ENCODE results near the gene RALGAPA2.

The RALGAPA2 gene

DNA sequence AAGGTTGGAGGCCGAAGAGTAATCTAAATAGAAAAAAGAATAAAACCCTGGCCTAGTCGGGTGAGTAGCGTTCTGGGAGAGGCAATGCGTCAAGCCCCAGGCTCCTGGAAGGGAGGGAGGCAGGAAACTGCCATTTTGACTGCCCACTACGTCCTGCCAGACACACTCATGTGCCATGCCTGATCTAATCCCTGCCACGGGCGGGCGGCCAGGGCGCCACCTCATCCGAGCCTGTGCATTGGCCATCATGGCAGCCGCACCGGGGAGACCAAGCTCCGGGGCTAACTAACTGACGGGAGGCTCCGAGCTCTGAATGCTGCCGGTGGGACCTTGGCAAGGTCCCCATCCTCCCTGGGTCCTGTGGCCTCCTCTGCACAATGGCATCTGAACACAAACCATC is 275.8 kb downstream of the RALGAPA2 start:
- no peak for DNase-seq (ENCODE audit: low spot score)

DNA sequence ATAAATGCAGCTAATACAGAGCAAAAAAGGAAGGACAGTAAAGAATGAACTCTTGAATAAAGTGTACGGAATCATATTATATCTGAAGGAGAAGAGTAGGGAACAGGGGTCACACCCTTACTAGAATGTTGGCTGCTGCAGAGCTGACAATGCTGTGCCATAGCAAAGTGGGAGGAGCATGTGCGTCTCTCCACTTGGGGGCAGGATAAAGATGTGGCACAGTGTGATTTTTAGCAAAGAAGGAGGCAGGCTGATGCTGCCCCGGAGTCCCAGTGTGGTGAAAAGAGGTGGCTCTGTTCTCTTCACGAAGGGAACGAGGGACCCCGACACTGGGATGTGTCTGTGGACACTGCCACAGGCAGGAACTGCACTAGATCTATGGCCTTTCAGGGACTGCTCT is 277.0 kb downstream of the RALGAPA2 start:
- peak; percentile 73 for DNase-seq (ENCODE audit: low spot score)

DNA sequence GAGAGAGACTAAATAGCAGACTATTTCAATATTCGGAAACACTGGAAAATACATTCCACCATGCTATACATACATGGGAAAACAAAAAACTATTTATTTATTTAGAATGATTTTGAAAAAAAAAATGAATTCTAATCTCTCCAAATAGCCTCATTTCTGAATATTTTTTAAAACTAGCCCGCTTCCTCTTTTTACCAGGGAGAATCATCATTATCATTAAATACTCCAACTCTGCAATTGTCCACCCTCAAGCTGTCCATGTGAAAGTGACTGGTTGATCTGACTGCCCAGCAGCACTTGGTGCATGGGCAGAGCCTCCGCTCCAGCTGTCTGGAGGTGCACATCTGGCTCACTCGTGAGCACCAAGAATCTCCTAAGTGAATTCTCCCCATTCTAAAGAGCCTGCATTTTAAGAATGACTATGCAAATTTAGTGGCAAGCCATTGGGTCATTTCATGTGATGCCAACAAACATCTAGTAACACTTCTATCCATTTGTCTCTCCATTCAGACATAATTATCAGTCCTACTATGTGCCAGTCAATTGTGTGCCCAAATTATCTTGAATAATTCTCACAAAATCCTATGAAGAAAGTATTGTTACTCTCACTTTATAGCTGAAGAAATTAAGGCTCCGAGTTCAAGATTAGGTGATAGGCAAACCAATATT is 279.7 kb downstream of the RALGAPA2 start:
- no peak for DNase-seq (ENCODE audit: low spot score)

DNA sequence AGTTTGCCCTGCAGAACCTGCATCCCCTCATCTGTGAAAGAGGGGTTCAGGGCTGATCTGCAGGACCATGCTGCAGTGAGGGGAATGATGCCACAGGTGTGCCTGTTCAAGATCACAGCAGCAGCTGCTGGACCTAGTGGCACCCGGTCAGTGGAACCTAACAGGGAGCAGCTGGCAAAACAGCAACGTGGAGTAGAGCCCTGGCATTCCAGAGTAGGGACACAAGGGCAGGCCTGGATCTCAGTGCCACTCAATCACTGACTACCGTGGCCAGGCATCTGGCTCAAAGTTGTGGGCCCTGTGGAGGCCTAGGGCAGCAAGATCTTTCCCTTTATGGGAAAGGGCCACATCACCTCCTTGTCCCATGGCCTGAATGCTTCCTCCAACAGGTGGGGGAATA is 282.4 kb downstream of the RALGAPA2 start:
- no peak for DNase-seq (ENCODE audit: low spot score)

DNA sequence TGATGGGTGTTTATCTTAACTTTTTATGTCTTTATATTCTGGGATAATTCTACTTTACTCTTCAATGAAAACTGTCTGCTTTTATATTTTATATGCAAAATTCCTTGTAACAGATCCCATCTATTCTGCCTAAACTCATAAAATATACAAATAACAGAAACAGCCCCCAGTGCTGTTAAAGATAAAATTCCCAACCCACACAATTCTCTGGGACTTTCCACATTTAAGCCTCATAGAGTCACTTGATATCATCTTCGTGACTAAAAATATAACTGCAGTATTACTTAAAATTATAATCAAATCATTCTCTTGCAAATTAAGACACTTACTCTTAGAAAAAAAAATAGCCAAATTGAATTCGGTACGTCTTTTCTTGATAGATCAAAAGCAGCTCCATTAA is 284.4 kb downstream of the RALGAPA2 start:
- DNase-seq (ENCODE audit: low spot score) = no peak

DNA sequence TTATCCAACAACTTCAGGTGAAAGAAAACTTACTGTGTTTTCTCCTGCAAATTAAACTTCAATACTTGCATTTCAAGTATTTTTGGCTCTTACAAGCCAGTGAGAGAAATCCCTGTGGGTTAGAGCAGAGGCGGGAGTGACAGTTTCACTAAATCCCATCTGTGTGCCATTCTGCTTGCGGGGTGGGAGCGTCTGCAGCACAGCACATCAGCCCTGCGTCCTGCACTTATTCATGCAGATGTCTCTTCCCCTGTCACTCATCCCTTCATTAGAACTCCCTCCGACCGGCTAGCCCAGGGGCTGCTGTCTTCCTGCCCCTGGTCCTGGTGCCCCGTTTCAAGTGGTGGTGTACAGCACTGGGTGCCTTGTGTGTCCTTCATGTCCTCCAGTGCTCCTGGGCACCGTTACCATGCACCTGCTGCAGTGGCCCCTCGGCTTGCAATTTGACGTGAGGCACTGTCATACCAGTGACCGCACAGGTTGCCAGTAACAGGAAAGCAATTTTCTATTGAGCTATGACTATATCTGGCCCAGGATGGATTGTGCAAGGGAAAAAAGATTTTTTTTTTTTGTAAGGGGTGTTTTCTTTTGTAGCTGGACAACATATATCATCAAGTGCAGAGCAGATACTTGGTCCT is 285.1 kb downstream of the RALGAPA2 start:
- DNase-seq (ENCODE audit: low spot score) = peak; percentile 41

DNA sequence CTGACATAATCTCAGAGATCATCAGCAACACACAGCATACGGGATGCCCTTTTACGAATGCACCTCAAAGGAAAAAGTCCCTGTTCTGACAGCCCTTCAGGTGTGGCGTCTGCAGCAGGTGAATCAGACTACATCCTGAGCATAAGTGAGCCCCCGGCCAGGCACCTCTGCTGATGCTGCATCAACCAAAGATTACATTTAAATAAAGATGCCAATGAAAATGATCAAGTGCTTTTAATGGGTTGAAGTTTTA is 285.9 kb downstream of the RALGAPA2 start:
- DNase-seq (ENCODE audit: low spot score) = no peak

DNA sequence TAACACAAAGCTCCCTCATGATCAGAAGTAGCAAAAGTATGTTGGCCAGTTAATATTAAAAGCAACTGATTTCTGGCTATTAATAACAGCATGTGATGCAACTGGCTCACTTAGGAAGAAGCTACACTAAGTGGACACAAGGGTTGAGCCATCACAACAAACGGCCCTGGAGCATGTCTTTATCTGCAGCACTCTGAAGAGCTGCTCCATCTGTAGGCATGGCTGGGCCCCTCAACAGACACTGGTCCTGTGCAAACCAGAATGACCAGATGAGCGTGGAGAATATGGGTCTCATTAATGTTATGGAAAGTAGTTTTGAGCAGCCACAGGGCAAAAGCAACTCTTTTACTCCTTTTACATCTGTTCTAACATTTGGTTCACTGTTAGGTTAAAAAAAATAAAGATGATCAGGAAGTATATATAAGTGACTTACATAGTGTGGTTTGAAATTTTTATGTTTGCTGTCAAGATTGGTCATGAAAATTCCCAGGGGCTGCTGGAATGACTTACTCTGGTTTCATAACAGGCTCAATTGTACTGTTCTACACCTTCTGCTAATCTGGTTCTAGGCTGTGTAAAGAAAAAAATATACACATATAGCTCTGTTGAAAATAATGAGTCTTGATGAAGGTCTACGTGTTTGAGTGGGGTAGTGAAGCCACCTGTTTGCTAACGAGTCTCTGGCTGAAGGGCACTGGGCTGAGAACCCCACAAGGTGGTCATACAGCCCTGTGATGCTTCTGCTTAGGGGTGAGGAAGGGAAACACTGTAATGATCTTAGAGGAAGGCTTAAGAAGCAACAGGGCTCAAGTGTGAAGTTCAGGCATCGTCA is 286.4 kb downstream of the RALGAPA2 start:
- DNase-seq (ENCODE audit: low spot score) = no peak

DNA sequence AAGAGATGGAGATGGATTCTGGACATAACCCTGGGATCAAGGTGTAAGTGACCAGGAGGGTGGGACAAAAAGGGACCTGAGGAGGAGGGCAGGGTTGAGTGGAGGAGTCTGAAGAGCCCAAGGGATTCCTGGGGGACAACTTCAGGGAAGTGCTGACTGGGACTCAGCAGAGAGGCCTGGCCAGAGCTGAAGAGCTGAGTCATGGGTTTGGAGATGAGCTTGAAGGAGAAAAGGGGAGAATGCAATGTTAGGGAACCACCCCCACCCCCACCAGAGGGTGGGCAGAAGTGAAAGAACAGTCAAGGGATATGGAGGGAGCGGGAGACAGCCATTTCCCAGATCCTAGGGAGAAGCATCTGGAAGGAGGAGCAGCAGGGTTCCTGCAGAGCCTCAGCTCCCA is 289.3 kb downstream of the RALGAPA2 start:
- DNase-seq (ENCODE audit: low spot score) = no peak

DNA sequence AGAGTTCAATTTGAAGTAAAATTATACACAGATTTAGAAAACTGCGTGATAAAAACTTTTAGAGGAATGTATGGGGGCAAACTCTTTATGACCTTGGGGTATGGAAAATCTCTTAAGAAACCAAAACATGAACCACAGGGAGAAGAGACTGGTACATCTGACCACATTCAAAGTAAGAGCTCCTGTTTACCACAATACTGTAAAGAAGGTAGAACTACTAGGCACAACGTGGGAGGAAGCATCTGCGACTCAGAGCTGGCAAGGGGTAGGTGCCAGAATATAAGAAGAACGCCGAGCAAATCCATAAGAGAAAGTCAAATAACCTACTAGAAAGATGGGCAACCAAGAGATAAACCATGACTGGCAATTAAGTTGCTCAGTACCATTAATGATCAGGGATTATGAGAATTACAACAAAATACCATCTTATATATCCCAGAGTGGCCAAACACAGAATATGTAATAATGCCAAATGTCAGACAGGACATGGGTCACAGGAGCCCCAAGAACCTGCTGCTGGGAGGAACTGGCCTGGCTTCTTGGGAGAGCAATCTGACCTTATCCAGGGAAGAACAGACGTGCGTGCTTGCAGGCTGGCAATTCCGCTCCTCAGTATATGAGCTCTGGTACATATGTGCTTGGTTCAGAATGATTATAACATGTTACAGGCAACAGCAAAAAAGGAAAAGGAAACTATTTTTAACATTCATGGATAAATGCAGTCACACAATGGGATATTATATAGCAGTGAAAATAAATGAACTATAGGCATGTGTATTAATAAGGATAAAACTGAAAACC is 294.4 kb downstream of the RALGAPA2 start:
- no peak for DNase-seq (ENCODE audit: low spot score)

DNA sequence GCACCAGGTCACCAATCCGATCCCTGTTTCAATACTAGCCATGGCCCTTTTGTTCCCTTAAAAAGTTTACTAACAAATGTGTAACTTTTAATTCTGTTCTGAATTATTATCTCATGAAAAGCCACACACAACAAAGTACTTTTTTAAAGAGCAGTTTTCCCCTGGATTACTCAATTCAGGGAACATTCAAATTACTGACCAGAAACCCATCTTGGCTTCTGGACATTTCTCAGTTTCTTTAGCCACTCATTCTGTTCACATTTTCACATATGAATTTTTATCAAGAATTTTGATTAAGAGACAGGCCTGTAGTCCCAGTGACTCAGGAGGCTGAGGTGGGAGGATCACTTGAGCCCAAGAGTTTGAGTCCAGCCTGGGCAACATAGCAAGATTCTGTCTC is 297.1 kb downstream of the RALGAPA2 start:
- DNase-seq (ENCODE audit: low spot score) = no peak

DNA sequence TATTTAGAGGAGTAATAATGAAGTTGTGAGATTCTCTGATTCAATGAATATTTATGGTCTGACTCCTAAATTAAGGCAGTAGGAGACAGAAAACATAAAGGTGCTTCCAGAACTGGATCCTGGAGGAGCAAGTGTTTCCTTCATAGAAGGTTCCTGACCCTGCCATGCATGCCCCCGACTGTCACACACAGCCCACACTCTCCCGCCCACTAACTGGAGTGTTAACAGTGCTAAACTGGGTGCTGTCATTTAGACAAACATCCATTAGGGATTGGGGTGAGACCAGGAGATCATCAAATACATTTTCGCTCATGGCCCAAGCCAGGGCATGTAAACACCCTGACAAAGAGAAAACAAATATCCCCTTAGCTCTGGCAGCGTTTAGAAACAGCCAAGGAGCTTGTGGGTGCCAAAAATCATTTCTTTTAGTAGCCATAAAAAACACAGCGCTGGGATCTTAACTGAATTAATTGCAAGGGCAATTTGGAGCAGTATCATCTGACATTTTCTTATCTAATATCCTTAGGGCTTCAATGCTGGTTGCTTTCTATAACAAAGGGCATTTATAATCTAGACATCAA is 297.7 kb downstream of the RALGAPA2 start:
- no peak for DNase-seq (ENCODE audit: low spot score)

DNA sequence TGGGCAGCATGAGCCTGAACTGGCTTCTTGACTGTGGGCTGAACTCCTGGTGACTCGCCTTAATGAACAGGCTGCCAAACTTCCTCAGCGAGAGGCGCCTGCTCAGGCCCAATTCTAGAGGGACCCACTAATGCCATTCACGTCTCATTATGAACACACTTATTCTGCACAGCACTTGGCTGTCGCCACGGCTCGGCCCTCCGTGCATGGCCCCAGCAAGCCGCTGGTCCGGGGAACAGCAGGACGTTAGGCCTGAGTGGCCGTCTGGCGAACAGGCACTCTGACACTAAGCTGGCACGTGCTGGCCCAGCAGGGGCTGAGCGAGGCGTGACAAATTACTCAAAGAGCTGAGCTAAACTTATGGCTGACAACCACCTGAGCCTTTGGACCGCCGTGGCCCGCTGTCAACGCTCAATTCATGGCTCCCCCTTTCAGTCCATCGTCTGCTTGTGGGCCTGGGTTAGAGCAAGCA is 298.6 kb downstream of the RALGAPA2 start:
- peak; percentile 38 for DNase-seq (ENCODE audit: low spot score)

DNA sequence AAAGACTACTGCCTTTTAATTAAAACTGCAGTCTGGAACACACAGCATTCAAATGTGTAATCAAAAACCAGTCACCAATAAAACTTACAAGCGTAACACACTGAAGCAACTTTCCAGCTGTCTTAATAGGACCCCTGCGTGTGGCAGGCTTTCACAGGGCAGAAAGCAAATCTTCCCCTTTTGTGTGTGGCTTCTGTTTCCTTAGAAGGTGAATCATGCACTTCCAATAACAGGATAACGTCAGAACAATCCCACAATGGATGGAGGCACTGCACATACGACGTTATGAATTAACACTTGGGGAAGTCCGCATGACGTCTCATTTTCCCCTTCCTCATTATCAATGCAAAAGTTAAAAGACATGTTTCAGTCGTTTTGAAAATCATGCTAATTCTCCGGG is 299.7 kb downstream of the RALGAPA2 start:
- DNase-seq (ENCODE audit: low spot score) = no peak

DNA sequence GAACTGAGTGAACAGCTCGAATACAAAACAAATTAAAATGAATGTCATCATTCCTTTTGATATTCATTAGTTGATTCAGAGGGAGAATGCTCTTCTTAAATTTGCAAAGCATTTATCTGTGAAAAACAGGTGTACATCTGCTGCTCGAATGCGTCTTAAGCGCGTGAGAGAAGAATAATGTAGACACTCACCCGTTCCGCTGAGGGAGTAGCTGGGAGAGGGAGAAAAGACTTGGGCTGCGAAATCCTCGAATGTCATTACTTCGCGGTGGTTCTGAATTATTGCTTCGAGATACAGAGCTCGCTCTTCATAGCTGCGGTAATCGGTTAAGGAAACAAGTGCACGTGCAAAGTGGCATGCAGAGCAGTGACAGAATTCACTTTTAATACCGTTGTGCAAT is 300.6 kb downstream of the RALGAPA2 start:
- no peak for DNase-seq (ENCODE audit: low spot score)

DNA sequence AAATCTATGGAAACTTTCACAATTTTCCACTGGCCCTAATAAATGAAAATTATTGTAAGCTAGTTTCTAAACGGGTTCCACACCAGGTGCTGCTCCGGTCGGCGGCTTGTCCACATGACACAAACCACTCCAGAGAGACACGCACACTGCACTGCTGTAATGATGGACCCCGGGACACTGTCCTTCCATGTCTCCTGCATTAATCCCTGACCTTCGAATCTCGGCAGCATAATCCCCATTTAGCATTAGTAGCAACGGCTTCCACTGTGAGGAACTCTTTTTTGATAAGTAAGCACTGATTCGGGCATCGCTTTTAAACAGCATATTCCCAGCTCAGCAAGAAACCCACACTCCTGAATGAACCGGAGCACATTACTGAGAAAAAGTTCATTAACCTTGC is 301.0 kb downstream of the RALGAPA2 start:
- no peak for DNase-seq (ENCODE audit: low spot score)

DNA sequence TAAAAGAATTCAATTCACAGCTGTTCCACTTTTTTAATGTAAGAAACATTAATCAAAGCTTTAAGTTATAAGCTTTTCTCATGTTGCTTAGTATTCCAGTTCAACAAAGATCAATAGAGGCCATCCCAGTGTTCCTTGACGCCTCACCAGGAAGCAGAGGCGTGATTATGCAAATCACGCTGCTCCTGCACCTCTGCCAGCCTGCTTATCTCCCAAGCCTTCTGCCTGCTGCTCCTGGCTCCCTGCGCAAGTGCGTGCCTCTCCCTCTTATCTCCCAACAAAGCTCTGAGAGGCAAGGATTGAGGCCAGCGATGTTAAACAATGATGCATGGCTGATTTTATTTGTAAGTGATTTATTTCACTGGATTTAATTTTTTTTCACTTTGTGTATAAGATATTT is 301.8 kb downstream of the RALGAPA2 start:
- DNase-seq (ENCODE audit: low spot score) = peak; percentile 75

DNA sequence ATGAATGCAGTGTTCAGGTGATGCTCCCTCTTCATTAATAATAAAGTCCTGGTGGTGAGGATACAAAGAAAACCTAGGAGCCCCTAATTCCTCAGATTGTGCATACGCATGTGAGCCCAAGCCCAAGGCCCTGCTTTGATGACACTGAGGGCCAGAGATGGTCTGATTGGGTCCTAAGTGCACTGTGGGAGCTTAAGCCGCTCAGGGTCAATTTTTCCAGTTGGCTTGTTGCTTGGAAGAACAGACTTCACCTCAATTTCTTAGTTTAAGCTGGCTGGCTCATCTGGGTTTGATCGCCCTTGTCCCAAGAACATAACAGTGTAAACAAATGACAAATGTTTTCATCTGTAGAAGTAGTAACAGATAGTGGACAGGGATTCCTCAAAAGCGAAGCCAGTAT is 303.1 kb downstream of the RALGAPA2 start:
- no peak for DNase-seq (ENCODE audit: low spot score)

DNA sequence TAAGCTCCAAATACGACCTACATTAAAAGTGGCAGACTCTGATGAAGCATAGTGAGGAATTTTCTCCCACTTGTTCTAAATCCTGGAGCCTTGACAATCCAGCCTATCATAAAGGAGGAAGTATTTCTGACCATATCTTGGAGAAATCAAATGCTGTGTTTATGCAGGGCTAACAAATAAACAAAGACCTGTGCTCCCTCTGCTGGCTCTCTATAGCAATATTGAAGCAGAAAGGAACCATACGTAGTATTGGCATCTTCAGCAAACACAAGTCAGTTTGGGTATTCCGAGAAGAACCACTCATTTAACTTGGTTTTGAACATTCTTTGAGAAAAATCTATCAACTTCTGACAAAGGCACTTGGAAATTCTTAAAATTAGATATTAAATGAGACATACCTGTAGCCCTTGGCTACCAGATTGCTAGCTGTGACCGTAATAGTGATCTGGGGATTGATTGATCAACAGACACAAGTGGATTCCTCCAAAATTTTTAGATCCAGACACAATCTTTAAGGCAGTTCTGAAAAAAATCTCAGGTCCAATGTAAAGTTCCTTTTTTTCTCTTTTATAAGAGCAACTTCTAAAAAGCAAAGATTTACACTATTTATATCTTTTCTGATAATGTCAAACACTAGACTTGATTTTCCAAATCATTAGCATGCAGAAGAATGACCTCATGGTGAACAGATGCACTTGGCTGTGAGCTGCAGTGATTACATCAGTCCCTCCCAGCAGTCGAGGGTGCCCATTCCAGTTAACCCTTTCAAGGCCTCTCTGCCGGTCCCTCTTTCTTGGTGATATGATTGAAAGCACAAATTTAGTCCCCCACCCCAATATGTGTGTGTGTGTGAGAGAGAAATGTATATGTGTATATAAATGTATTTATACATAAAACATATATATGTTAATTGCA is 304.3 kb downstream of the RALGAPA2 start:
- DNase-seq (ENCODE audit: low spot score) = peak; percentile 80

DNA sequence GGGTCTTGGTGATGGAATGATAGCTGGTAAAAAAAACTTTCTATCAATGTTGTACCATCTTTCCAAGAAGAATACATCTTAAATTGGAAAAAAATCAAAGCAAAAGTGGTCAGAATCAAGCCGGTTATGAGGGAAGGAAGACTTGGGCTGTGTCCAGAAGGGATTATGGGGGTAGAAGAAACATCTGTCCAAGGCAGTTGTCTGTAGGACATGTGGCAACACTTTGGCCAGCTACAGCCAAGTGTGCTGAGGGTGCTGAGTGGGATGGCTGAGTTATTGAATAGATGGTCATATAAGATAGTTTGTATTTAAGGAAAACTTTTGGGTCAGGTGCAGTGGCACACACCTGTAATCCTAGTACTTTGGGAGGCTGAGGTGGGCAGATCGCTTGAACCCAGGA is 306.1 kb downstream of the RALGAPA2 start:
- DNase-seq (ENCODE audit: low spot score) = no peak

DNA sequence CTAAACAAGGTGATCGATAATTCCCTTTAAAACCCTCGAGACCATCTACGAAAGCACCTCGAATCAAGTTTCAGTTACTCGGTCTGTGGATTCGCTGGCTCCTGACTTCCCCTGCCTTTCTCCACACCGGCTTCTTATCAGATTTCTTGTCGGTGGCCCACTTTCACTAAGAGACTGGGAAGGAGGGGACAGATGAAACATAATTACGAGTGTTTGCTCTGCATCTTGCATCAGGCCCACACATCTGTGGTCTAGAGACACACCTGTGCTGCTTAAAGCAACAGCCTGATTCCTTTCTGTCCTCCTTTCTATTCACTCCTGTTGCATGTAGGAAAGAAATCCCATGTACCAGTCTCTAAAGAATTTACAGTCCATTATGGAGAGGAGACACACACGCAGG is 306.8 kb downstream of the RALGAPA2 start:
- no peak for DNase-seq (ENCODE audit: low spot score)
